MM.1S (cell line): Measurements from ENCODE around the gene SEMA6A.

Experiments used
- DNase-seq: peaks from one replicate; pipeline ENCODE4 v3.0.0-alpha.2; 2015
- H2AFZ ChIP-seq: fragments of 300-600 bp; sonication (generic); 2 replicates; pipeline ENCODE4 v1.6.0; 2016; ENCODE audit warnings: antibody characterized with exemption, low read length
- H3F3A ChIP-seq: fragments of 300-600 bp; sonication (generic); 2 replicates; pipeline ENCODE4 v1.6.1; 2016; ENCODE audit warnings: mild to moderate bottlenecking, antibody characterized with exemption, low read length, moderate library complexity, mixed read lengths; ENCODE audit not compliant: insufficient read depth
- H3K27ac ChIP-seq: fragments of 300-600 bp; sonication (generic); 2 replicates; pipeline ENCODE4 v1.5.1; 2016; ENCODE audit warnings: mild to moderate bottlenecking, low read length
- H3K27me3 ChIP-seq: fragments of 300-600 bp; sonication (generic); replicated peaks from 2 replicates; pipeline ENCODE4 v1.6.0; 2016; ENCODE audit warnings: low read length; ENCODE audit not compliant: insufficient read depth
- H3K36me3 ChIP-seq: fragments of 300-600 bp; sonication (generic); replicated peaks from 2 replicates; pipeline ENCODE4 v1.6.1; 2016; ENCODE audit warnings: mild to moderate bottlenecking, low read length, mixed read lengths; ENCODE audit not compliant: insufficient read depth
- H3K4me1 ChIP-seq: fragments of 300-600 bp; sonication (generic); 2 replicates; pipeline ENCODE4 v1.6.1; 2016; ENCODE audit warnings: low read length, mixed read lengths
- H3K4me2 ChIP-seq: fragments of 300-600 bp; sonication (generic); 2 replicates; pipeline ENCODE4 v1.6.0; 2016; ENCODE audit warnings: low read depth, low read length
- H3K4me3 ChIP-seq: fragments of 300-600 bp; sonication (generic); 2 replicates; pipeline ENCODE4 v1.5.1; 2016; ENCODE audit warnings: low read length, mixed read lengths
- H3K79me2 ChIP-seq: fragments of 300-600 bp; sonication (generic); 2 replicates; pipeline ENCODE4 v1.6.1; 2016; ENCODE audit warnings: mixed run types, low read length, mixed read lengths
- H3K9ac ChIP-seq: fragments of 300-600 bp; sonication (generic); 2 replicates; pipeline ENCODE4 v1.6.1; 2016; ENCODE audit warnings: low read length, mixed read lengths
- H3K9me2 ChIP-seq: fragments of 300-600 bp; sonication (generic); replicated peaks from 2 replicates; pipeline ENCODE4 v1.6.1; 2016; ENCODE audit warnings: mild to moderate bottlenecking, low read length, mixed read lengths; ENCODE audit not compliant: insufficient read depth
- H3K9me3 ChIP-seq: fragments of 300-600 bp; sonication (generic); replicated peaks from 2 replicates; pipeline ENCODE4 v1.6.1; 2016; ENCODE audit warnings: mild to moderate bottlenecking, low read length, mixed read lengths; ENCODE audit not compliant: insufficient read depth
- H4K20me1 ChIP-seq: fragments of 300-600 bp; sonication (generic); 2 replicates; pipeline ENCODE4 v1.6.1; 2016; ENCODE audit warnings: mild to moderate bottlenecking, low read length, moderate library complexity, mixed read lengths; ENCODE audit not compliant: insufficient read depth
- CTCF ChIP-seq: fragments of 300-600 bp; sonication (generic); IDR thresholded peaks from 2 replicates; pipeline ENCODE4 v1.5.1; 2016; ENCODE audit warnings: antibody characterized with exemption, low read length, mixed read lengths
- EZH2 ChIP-seq: fragments of 300-600 bp; sonication (generic); optimal IDR thresholded peaks from 2 replicates; pipeline ENCODE3; 2017; ENCODE audit warnings: low read depth, mild to moderate bottlenecking, antibody characterized with exemption, low read length, mixed read lengths
- EZH2phosphoT487 ChIP-seq: fragments of 300-600 bp; sonication (generic); IDR thresholded peaks from 2 replicates; pipeline ENCODE4 v1.6.1; 2018; ENCODE audit warnings: antibody characterized with exemption, low read length

Gene SEMA6A

GRCh38 chr5:116517488-116517887 is 57.1 kb downstream of the SEMA6A start:
- Histone ChIP-seq H3K79me2 (no peaks in the 10 kb centered on the region), H3K36me3 (no peaks in the 10 kb centered on the region), H3K9me2 (no peaks in the 10 kb centered on the region), H3K9me3 (no peaks in the 10 kb centered on the region), H3K27me3 (no peaks in the 10 kb centered on the region), H3K9ac (no peak overlapping the region), H3K4me1 (no peaks in the 10 kb centered on the region), H3F3A (no peaks in the 10 kb centered on the region), H4K20me1 (no peaks in the 10 kb centered on the region), H3K4me2 (no peak overlapping the region), H3K27ac (no peak overlapping the region), H2AFZ (no peak overlapping the region), H3K4me3 (no peak overlapping the region)
- no peak for DNase-seq
- TF ChIP-seq EZH2phosphoT487 (no peak), CTCF (no peak), EZH2 (no peak)

DNA sequence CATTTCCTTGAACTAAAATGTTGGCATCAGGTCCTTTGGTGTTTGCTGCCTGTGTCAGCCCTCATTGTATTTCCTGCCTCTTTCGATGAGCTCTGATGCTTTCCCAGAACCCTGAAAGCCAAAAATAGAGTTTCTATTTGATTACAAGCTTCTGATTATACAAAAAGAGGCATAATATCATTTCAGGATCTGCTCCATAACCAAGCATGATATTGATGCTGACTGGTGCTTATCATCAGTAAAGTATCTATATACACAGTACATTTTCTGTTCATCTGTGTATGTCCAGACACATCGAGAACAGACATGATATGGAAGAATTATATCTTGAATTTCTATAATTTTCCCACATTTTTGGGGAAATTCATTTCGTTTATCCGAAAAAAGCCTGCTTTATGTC is 58.6 kb downstream of the SEMA6A start:
- Histone ChIP-seq H3K4me3 (no peak overlapping the region), H3K27ac (no peak overlapping the region), H3K79me2 (no peaks in the 10 kb centered on the region), H2AFZ (no peak overlapping the region), H3K9ac (no peak overlapping the region), H3K36me3 (no peaks in the 10 kb centered on the region), H3K9me3 (no peaks in the 10 kb centered on the region), H3K27me3 (no peaks in the 10 kb centered on the region), H3K4me2 (no peak overlapping the region), H3F3A (no peaks in the 10 kb centered on the region), H4K20me1 (no peaks in the 10 kb centered on the region), H3K4me1 (no peaks in the 10 kb centered on the region), H3K9me2 (no peaks in the 10 kb centered on the region)
- no peak for TF ChIP-seq CTCF
- no peak for TF ChIP-seq EZH2phosphoT487
- TF ChIP-seq EZH2, result no peak
- no peak for DNase-seq

- H3K36me3 ChIP-seq, result no peaks in the 10 kb centered on the region
- no peak overlapping the region for H3K4me2 ChIP-seq
- H3K4me3 ChIP-seq, result no peak overlapping the region
- no peaks in the 10 kb centered on the region for H3K9me3 ChIP-seq
- no peaks in the 10 kb centered on the region for H3K4me1 ChIP-seq
- H3K79me2 ChIP-seq, result no peaks in the 10 kb centered on the region
- no peak for DNase-seq
- no peaks in the 10 kb centered on the region for H3K27me3 ChIP-seq
- no peaks in the 10 kb centered on the region for H3F3A ChIP-seq
- no peaks in the 10 kb centered on the region for H3K9me2 ChIP-seq
- H3K27ac ChIP-seq, result no peak overlapping the region
- H3K9ac ChIP-seq, result no peak overlapping the region
- no peak overlapping the region for H2AFZ ChIP-seq
- no peaks in the 10 kb centered on the region for H4K20me1 ChIP-seq
- TF ChIP-seq CTCF, result no peak
- TF ChIP-seq EZH2phosphoT487, result no peak
- no peak for TF ChIP-seq EZH2
Observed at GRCh38 chr5:116514421-116514970, 60.1 kb downstream of the SEMA6A start.
